ENCODE data around the gene EPB41L4A. TPM values are rescaled to one million over a fixed set of nuclear protein-coding genes. Genes with fewer than 3 reads are reported as not detected.

Gene EPB41L4A
- total and polyA plus RNA-seq, 2 donors from 2014 or later, result 10.2 to 39.0 TPM

DNA sequence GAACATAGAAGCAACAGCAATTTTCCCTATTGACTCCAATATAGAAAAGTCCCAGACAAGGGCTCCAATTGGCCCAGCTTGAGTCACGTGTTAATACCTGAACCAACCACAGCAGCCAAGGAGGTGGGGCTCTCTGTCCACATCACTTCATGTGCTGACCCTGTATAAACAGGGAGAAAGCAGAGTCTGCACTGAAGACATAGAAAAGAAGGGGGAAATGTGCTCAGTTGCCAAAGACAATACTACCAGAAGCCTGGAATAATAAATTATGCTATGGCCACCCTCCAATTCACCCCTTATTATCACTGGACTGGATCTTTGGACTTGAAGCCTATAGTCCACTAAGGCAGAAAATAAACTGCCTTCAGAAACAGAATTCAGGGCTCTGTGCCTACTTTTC lies 275.4 kb downstream of the EPB41L4A start:
- Histone ChIP-seq H3K27ac (ENCODE audit: low read depth in 2 of 2, low read length in 2 of 2) (no peak overlapping the region), H3K4me1 (ENCODE audit: control insufficient read depth in 2 of 3, insufficient read depth in 2 of 3, low read depth in 1 of 3, low read length in 3 of 3) (peaks cover 0 to 3% (median 3%) of the 10 kb centered on the region in 3 donors), H3K9me3 (ENCODE audit: control insufficient read depth in 2 of 3, insufficient read depth in 1 of 3, low read length in 3 of 3) (no peaks in the 10 kb centered on the region), H3K4me3 (ENCODE audit: low read length in 3 of 3) (no peak overlapping the region), H3K27me3 (ENCODE audit: control insufficient read depth, insufficient read depth, low read length) (no peaks in the 10 kb centered on the region), H3K9ac (ENCODE audit: low read length in 3 of 3) (no peak overlapping the region), H3K36me3 (ENCODE audit: control insufficient read depth in 2 of 3, insufficient read depth in 3 of 3, low read length in 3 of 3) (no peaks in the 10 kb centered on the region)
- peak in 2 of 5 donors; percentile 45 to 69 for DNase-seq
- TF ChIP-seq, protein P1, sequence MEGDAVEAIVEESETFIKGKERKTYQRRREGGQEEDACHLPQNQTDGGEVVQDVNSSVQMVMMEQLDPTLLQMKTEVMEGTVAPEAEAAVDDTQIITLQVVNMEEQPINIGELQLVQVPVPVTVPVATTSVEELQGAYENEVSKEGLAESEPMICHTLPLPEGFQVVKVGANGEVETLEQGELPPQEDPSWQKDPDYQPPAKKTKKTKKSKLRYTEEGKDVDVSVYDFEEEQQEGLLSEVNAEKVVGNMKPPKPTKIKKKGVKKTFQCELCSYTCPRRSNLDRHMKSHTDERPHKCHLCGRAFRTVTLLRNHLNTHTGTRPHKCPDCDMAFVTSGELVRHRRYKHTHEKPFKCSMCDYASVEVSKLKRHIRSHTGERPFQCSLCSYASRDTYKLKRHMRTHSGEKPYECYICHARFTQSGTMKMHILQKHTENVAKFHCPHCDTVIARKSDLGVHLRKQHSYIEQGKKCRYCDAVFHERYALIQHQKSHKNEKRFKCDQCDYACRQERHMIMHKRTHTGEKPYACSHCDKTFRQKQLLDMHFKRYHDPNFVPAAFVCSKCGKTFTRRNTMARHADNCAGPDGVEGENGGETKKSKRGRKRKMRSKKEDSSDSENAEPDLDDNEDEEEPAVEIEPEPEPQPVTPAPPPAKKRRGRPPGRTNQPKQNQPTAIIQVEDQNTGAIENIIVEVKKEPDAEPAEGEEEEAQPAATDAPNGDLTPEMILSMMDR (IDR thresholded peaks at IDR 0.05; ENCODE audit: borderline replicate concordance, extremely low read depth, insufficient read depth), result no peak
- intact Hi-C loops (cut with DNase I), result loop anchor here (10.0 kb wide), 1 partner anchor 599 kb away; no protein-coding TSS in a partner anchor
- FAIRE-seq, result no peak

DNA sequence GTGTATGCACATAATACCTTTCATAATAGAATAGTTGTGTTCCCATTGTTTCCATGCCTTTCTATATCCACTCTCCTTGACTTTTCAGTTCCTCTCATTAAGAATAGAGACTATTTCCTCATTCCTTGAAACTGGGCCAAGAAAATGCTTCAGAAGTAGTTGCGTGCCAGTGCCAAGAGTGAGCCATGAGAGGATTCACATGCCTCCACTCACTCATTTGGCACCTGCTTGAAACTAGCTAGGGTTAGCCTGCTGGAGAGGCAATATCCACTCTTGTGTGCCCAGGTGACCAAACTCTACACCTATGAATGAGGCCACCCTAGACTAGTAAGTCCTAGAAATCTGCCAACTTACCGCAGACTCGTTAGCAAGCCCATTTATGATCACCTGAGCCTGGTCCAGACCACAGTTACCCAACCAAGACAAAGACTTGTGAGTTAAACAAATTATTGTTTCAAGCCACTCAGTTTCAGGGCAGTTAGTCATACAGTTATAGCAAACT lies 276.3 kb downstream of the EPB41L4A start:
- Histone ChIP-seq H3K27ac (ENCODE audit: low read depth in 2 of 2, low read length in 2 of 2) (no peak overlapping the region), H3K27me3 (ENCODE audit: control insufficient read depth, insufficient read depth, low read length) (no peaks in the 10 kb centered on the region), H3K4me3 (ENCODE audit: low read length in 3 of 3) (no peak overlapping the region), H3K9me3 (ENCODE audit: control insufficient read depth in 2 of 3, insufficient read depth in 1 of 3, low read length in 3 of 3) (no peaks in the 10 kb centered on the region), H3K36me3 (ENCODE audit: control insufficient read depth in 2 of 3, insufficient read depth in 3 of 3, low read length in 3 of 3) (no peaks in the 10 kb centered on the region), H3K4me1 (ENCODE audit: control insufficient read depth in 2 of 3, insufficient read depth in 2 of 3, low read depth in 1 of 3, low read length in 3 of 3) (peaks cover 0 to 3% (median 3%) of the 10 kb centered on the region in 3 donors), H3K9ac (ENCODE audit: low read length in 3 of 3) (no peak overlapping the region)
- intact Hi-C loops (cut with DNase I), result loop anchor here (10.0 kb wide), 1 partner anchor 598 kb away; no protein-coding TSS in a partner anchor
- TF ChIP-seq, protein P1 (IDR thresholded peaks at IDR 0.05; ENCODE audit: borderline replicate concordance, extremely low read depth, insufficient read depth), result no peak
- FAIRE-seq (no peak), DNase-seq (peak in 1 of 5 donors; percentile 50)

DNA sequence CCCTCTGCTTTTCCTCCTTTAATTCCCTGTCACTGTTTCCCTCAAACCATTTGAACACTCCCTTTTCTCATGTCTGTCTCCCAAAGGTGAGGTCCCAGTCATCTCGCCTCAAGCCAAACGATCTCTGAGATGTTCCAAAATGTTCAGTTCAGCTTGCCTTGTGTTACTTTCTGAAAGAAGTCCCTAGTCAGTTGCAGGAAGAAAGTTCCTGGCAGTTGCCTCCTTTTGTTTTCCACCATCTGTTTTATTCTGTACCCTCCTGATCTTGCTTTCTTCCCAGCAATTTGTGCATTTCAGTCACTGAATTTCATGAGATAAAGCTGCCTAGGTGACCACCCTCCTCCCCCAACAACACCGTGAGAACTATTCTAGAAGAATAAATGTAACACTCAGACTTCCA lies 277.5 kb downstream of the EPB41L4A start:
- intact Hi-C loops (cut with DNase I), result loop anchor here (10.0 kb wide), 1 partner anchor 597 kb away; no protein-coding TSS in a partner anchor
- H3K4me3 ChIP-seq (ENCODE audit: low read length in 3 of 3), result no peak overlapping the region
- H3K4me1 ChIP-seq (ENCODE audit: control insufficient read depth in 2 of 3, insufficient read depth in 2 of 3, low read depth in 1 of 3, low read length in 3 of 3), result peaks cover 0 to 3% (median under 1%) of the 10 kb centered on the region in 3 donors
- no peak for DNase-seq
- no peaks in the 10 kb centered on the region for H3K27me3 ChIP-seq (ENCODE audit: control insufficient read depth, insufficient read depth, low read length)
- no peak overlapping the region for H3K27ac ChIP-seq (ENCODE audit: low read depth in 2 of 2, low read length in 2 of 2)
- H3K36me3 ChIP-seq (ENCODE audit: control insufficient read depth in 2 of 3, insufficient read depth in 3 of 3, low read length in 3 of 3), result no peaks in the 10 kb centered on the region
- no peaks in the 10 kb centered on the region for H3K9me3 ChIP-seq (ENCODE audit: control insufficient read depth in 2 of 3, insufficient read depth in 1 of 3, low read length in 3 of 3)
- no peak for FAIRE-seq
- TF ChIP-seq, protein P1 (IDR thresholded peaks at IDR 0.05; ENCODE audit: borderline replicate concordance, extremely low read depth, insufficient read depth), result no peak
- no peak overlapping the region for H3K9ac ChIP-seq (ENCODE audit: low read length in 3 of 3)
